ENCODE data around the gene R3HDM1.
A peak's percentile ranks its signal among the peaks of the same experiment; 100 is the strongest.

Gene R3HDM1

DNA sequence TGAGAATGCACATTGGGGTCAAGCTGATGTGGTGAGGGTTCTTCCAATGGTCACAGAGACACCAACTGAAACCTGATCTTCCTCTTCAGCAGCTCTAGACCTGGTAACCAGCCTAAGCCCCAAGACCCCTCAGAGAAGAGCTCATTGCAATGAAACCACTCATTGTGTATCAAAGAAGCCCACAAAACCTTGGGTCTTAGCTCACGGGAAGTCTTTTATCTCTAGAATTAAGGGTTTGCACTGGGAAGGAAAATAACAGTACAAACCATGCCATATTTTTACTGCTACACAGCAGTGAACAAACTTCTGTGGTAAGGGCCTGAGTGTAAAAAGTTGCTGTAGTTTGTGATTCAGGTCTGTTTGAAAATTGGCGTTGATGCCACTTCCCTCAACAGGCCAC, 201.8 kb downstream of the R3HDM1 start:
- DNase-seq: no peak

DNA sequence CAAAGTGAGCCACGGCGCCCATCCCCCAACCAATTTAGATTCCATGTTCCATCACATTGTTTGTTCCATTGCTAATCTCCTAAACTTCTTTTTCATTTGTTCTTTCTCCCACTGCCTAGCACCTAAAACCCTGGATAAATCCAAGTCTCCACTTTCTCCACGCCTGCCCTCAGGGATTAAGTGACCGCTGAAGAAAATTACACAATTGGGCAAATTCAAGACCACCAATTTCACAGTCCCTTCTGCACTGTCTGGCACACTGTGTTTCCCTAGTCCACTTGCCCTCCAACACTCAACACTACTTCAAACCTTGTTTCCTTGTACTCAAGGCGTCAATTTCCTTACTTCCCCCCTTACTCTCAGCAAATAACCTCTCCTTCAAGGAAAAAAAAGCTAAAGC, 205.3 kb downstream of the R3HDM1 start:
- DNase-seq: no peak

DNA sequence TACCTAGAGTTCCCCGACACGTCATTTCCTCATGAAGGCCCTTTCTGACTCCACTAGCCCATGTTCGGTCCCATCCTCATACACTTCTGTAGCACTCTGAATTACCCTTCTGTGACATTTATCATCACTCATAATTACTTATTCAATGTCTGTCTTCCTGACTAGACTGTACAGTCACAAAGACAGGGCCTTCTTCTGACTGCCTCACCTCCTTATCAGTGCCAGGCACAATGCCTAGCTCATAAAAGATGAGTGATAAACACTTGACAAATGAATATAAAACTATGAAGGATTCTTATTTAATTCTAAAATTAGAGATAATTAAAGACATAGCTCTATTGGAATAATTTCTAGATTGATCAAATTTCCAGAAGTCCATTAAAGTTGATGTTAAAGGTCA, 208.9 kb downstream of the R3HDM1 start:
- DNase-seq: no peak

DNA sequence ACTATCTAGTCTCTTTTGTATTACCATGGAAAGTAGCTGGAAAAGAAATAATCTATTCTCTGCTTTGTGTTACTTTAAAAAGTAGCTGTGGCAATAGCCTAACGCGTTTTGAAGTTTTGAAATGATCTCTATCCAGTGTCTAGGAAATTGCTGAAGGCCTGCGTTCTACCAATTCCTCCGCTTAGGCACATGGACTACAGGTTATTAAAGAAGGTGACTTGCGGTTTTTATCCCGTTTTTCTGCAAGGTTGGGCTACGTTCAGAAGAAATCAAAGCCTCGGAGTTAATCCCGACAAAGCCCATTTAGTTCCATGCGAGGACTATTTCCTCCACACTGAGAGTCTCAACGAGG, 209.7 kb downstream of the R3HDM1 start:
- no peak for DNase-seq

DNA sequence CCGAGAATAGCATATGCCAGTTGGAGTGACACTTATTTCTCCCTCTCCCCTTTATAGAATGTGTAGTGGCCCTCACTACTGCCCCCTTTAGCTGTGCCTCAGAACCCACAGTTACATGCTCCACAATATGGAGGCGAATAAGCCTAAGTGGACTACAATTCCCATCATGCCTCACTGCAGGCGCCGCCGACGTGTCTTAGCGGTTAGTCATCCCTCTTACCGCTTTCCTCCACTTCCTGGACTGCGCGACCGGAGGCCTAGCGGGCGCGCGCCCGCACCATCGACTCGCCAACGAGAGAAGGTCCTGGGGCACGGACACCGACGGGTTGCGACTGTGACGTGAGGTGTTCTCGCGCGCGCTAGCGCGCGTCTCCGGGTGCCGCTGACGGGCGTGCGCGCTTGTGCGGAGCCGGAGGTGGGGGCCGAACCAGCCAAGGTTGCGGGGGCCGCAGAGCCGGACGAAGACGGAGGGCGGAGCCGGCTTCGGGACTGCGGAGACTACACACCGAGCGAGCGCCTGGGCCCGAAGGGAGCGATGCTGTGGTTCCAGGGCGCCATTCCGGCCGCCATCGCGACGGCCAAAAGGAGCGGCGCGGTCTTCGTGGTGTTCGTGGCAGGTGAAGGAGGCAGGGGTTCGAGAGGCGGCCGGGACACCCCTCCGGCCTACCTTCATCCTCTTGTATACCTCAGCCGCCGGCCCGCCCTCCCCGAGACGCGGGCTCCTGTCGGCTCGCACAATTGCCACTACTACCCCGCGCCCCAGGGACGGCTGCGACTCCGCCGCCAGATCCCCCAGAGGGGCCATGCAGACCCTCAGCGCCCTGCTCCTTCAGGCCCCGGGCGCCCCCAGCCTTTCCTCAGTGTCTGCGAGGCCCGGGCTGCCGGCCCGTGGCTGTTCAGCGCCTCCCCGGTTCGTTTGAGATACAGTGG, 210.4 kb downstream of the R3HDM1 start, which contains the start of gene UBXN4:
Gene UBXN4, plus strand, starts transcription at position 461 of the 930 bp plus-strand sequence. Its CDS starts 75 bp downstream, at position 536.
- DNase-seq: peak; percentile 99

DNA sequence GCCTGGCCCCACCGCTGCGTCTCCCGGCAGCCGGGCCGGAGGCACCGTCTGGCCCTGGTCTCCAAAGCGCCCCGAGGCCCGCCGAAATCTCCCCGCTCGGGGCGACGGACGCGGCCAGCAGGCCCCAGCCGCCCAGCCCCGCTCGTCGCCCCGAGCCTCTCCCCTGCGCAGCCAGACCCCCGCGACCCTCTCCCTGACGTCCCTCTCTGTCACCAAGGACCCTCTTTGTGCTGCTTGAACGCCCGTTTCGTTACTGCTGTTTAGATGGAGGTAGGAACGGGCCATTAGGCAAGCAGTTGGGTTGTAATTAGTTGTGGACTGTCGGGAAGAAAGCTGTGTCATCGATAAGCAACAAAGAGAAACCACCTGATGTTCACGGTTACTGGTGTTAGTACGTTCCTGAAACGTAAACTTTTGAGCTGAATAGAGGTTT, 211.1 kb downstream of the R3HDM1 start:
- peak; percentile 76 for DNase-seq

DNA sequence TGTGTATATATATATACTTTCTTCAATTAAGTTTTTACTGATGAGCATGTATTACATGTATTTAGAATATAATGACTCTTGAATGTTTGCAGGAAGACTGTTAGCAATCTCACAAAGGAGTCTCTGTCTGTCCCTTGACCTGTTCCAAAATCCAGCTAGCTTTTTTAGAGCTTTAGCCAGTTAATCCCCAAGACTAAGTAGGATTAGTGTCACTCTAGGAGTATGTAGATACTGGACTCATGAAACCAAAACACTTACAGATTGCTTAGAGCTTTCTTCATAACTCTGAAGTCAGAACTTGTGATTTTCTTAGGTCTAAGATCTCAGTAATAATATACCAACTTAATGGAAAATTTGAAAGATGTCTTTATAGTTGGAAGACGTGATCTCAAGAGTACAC, 212.6 kb downstream of the R3HDM1 start:
- DNase-seq: no peak

DNA sequence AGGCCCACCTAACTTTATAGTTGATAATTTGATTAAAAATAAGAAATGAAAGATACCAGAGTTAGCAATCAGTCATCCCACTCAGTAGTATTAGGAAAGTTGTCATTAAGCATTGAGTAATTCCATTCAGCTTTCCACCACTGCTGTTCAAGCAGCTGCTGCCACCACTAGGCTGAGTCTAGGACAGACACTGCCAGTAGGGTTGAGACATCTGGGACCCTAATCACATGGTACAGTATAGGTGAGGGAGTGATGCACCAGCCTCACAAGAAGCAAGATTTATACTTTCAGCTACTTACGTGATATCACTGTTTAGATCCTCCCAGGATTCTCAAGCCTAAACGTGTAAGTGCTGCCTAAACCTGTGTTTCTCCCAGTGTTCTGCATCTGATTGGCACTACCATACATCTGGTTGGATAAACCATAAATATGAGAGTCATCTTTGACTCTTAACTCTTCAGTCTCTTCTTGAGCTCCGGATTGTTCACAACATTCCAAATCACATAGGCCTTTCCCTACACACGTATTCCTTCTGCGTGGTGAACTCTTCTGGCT, 213.6 kb downstream of the R3HDM1 start:
- peak; percentile 64 for DNase-seq

DNA sequence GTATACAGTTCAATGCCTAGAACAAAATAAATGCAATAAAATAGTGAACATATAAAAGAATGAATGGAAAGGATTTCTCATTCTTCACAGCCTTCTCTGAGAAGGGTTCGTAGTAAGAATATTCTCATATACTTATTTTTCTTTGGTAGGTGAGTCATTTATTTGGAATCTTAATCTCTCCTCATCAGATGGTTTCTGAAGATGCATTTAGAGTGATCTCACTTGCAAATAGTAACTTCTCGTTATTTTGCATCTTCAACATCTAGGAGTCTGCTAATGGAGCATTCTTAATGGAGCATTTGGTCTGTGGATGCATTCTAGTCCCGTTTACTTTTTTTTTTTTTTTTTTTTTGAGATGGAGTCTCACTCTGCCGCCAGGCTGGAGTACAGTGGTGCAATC, 214.3 kb downstream of the R3HDM1 start:
- DNase-seq: no peak

DNA sequence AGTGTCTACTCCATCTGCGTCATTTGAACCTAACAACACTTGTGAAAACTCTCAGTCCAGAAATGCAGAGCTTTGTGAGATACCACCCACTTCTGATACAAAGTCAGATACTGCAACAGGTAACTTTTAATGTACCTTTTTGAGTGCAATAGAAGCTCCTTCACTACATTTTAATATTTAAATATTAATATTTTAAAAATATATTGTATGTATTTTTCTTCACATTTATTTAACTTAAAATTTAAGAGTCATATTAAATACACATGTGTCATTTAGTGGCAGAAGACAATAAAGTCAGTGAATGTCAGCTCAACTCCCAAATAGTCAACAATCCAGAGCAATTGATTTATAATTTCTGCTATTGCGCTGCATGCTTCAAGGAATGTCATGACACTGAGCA, 224.3 kb downstream of the R3HDM1 start:
- no peak for DNase-seq

DNA sequence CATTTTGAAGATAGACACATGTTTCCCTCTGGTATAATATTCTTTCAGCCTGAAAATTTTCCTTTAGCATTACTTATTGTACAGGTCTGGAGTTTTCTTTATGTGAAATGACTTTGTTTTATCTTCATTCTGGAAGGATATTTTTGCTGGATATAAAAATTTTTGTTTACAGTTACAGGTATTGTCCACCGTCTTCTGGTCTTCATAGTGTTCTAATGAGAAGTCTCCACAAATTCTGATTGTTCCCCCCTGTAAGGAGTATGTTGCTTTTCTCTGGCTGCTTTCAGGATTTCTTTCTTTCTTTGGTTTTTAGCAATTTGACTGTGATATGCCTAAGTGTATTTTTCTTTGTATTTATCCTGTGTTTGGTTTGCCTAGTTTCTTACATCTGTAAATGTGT, 225.4 kb downstream of the R3HDM1 start:
- DNase-seq: no peak

DNA sequence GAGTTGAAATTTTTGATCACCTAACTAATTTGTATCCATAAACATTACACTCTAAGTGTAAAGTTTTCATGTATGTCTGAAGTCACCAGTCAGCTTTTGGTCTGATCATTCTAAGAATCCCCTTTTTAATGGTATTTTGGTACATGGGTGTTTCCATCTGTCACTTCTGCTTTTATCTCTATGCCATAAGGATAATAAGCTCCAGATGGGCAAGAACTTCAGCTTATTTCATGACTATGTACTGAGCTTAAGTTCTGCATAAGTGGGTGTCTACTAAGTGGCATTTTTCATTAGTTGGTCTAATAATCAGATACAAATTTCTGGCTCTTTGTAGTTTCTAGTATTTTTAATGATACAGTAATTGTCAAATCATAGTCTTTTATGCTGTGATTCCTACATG, 230.7 kb downstream of the R3HDM1 start:
- no peak for DNase-seq

DNA sequence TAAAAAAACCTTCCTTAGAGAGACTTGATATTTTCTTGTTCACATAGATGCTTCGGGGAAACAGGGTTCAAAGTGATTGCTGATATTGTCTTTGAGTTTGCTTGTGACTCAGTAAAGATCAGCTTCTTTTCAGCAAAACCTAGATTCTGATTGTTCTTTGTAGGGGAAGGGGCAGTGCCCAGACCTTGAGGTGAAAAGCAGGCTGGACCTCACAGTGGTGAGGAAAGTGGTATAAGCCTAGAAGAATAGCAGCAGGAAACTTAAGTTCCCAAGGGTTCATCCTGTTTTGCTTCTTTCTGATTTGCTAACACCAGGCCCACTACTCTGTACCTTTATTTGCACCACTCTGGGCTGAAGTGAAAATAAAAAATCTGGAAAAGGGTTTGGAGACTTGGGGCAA, 231.2 kb downstream of the R3HDM1 start:
- no peak for DNase-seq

DNA sequence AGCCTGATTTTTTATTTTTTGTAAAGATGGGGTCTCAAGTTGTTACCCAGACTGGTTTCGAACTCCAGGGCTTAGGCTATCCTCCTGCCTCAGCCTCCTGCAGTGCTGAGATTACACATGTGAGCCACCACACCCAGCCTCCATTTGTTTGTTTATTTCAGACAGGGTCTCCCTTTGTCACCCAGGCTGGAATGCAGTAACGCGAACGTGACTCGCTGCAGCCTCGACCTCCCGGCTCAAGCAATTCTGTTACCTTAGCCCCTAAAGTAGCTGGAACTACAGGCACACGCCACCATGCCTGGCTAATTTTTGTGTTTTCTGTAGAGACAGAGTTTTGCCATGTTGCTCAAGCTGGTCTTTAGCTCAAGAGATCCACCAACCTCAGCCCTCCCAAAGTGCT, 237.6 kb downstream of the R3HDM1 start:
- peak; percentile 56 for DNase-seq

DNA sequence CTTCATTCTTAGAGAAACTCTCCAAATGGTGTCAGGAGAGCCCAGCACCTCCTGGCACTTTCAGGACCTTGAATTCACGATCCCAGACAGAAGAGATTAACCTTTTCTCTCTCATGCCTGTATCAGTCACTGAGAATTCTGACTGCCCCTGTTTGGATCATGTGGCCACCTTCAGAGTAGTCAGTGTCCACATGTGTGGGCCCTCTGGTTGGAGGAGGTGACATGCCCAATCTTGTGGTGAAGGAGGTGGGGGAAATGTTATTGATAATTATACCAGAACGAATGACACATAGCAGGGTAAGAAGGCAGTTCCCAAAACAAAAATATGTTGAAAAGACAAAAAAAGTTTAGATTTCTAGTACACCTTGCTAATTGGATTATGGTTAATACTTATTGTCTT, 242.0 kb downstream of the R3HDM1 start:
- no peak for DNase-seq

DNA sequence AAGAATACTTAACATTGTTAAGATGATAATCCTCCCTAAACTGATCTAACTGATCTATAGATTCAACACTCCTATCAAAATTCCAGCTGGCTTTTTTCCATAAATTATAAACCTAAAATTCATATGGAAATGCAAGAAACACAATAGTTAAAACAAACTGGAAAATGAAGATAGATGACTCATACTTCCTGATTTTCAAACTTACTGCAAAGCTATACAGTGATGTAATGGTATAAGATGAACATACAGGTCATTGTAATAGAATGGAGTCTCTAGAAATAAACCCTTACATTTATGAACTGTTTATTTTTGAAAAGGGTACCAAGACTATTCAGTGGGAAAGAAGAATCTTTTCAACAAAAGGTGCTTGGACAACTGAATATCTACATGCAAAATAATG, 242.6 kb downstream of the R3HDM1 start:
- DNase-seq: no peak
